Limb (tissue), 2 donors: ENCODE results near the gene MTNR1A.

ENCODE experiments used
- DNase-seq, 2 donors: peaks; one replicate each; pipeline ENCODE4 v3.0.0-alpha.2; 2016; ENCODE audit errors: extremely low spot score in 2 of 2

The MTNR1A gene

DNA sequence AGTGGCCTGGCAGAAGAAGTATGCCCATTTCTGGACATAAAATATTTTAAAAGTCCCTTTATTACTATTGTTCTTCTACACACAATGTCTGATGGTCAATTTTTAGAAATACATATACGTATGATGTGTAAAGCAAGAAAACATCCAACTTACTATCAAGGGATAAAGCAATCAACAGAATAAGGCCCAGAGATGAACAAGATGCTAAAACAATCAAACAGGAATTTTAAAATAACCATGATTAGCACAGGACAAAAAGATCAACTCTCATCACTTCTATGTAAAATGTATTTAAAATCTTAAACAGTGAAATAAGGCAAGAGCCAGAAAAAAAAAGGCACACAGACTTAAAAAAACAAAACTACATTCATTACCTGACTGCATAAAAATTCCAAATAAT lies 60.9 kb downstream of the MTNR1A start:
- no peak for DNase-seq

DNA sequence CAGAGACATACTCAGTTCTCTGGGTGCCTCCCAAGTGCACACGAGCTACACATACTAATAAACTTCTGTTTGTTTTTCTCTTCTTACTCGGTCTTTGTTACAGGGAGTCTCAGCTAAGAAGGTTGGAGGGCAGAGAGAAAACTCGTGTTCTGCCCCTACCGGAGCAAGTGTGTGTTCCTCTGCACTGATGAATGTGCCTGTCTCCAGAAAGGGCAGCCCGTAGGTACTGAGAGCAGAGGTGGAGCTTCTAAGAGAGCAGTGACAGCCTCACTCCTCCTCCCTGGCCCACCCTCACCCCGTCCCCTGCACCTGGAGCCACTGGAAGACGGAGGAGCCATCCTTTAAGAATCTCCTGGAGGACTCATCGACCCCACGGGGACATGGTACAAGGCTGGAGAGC lies 67.6 kb downstream of the MTNR1A start:
- DNase-seq, result no peak

DNA sequence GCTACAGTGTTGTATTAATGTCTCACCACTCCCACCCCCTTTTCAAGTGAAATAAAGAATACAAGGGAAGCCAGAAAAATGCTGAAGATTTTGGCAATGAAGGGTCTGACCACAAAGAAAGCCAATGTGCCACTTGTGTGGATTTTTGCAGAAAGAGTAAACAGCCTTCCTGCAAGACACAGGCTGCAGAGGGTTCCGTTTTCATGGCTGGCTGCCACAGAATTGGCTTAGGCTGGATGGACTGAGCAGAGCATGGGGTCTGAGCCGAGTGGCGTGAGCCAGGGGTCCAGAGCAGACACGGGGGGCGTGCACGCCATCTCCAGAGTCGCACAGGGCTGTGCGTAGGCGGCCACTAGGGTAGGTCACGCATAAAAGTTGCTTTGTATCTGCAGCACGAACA lies 69.2 kb downstream of the MTNR1A start:
- DNase-seq, result peak; percentile 3 to 47

DNA sequence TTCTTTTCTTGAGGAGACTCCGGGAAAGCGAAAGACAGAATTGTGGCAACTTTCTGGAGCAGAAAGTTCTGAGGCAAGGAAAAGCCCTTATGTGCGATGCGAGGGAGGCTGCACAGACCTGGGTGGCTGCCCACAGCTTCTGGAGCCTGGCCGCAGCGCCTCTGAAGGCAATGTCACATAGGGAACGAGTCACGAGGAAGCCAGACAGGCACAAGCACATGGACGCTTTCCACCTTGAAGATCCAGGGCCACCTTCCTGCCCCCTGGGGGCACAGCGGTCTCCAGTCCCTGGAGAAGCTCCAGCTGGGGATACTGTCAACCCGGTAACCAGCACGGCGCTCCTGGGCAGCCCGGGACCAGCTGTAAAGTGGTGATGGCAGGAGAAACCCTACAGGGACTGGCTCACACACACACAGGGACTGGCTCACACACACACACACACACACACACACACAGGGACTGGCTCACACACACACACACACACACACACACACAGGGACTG lies 69.8 kb downstream of the MTNR1A start:
- peak; percentile 5 to 57 for DNase-seq

DNA sequence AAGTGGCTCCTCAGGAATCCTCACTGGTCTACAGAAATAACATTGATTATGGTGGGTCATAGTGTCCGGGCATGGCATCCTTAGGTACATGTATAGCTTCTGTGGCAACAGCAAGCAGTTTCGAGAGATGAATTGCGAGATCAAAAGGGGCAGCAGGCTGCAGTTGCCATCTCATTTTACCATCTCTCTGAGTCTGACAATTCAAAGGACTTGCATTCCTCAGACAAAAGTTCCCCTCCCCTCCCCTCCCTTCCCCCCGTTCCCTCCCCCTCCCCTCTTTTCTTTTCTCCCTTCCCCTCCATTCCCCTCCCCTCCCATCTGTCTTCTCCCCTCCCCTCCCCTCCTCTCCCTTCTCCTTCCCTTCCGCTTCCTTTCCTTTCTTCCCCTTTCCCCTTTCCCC lies 70.2 kb downstream of the MTNR1A start:
- DNase-seq, result no peak

DNA sequence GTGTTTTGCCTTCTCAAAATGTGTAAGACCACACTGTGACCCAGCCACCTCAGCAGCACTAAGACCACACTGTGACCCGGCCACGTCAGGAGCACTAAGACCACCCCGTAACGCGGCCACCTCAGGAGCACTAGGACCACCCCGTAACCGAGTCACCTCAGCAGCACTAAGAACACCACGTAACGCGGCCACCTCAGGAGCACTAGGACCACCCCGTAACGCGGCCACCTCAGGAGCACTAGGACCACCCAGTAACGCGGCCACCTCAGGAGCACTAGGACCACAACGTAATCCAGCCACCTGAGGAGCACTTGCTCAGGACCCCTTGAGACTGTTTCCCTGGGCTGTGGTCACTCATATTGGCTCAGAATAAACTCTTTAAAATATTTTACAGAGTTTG lies 71.7 kb downstream of the MTNR1A start:
- DNase-seq, result no peak
